HG03039 (cell line): ENCODE data around the gene ADA.
"Not testable (repeated sequence)": the region's sequence is repeated elsewhere in the genome, so short reads cannot be mapped to it uniquely, and the experiment has no call there.

Source experiments
- ATAC-seq: cut with Tn5 transposase; IDR thresholded peaks from one replicate; pipeline ENCODE4 v1.9.1; 2021; ENCODE audit warnings: mild to moderate bottlenecking, moderate library complexity; ENCODE audit not compliant: unreplicated experiment

Gene ADA

GRCh38 chr20:44678990-44679611 lies 27.6 kb upstream of the ADA start:
- no peak for ATAC-seq

- ATAC-seq = no peak
These were observed 26.7 kb upstream of the ADA start for GRCh38 chr20:44678242-44678641.

- ATAC-seq = not testable (repeated sequence)
These were observed 20.9 kb upstream of the ADA start for GRCh38 chr20:44672318-44672902.

- not testable (repeated sequence) for ATAC-seq
These were observed 20.0 kb upstream of the ADA start for GRCh38 chr20:44671541-44671940.

GRCh38 chr20:44670851-44671250 lies 19.4 kb upstream of the ADA start:
- ATAC-seq = not testable (repeated sequence)

GRCh38 chr20:44666066-44666465 lies 14.6 kb upstream of the ADA start:
- no peak for ATAC-seq

GRCh38 chr20:44664131-44664530 lies 12.6 kb upstream of the ADA start:
- ATAC-seq = no peak

- no peak for ATAC-seq
These were observed 10.8 kb upstream of the ADA start for GRCh38 chr20:44662261-44662660.

- no peak for ATAC-seq
These were observed 9.1 kb upstream of the ADA start for GRCh38 chr20:44660581-44660980.

- no peak for ATAC-seq
These were observed 8.4 kb upstream of the ADA start for GRCh38 chr20:44659931-44660330.

- ATAC-seq = no peak
These were observed 7.3 kb upstream of the ADA start for GRCh38 chr20:44658810-44659209.

GRCh38 chr20:44657875-44658274 lies 6.4 kb upstream of the ADA start:
- ATAC-seq = no peak

GRCh38 chr20:44656448-44656847 lies 4.9 kb upstream of the ADA start:
- no peak for ATAC-seq

- not testable (repeated sequence) for ATAC-seq
These were observed 2.7 kb upstream of the ADA start for GRCh38 chr20:44654210-44654609.

- no peak for ATAC-seq
These were observed 2.0 kb upstream of the ADA start for GRCh38 chr20:44653546-44653945.

- ATAC-seq = no peak
These were observed 140 bp downstream of the ADA start for GRCh38 chr20:44651434-44651683.

- ATAC-seq = no peak
These were observed 597 bp downstream of the ADA start for GRCh38 chr20:44650771-44651433.

- ATAC-seq = no peak
These were observed 1.5 kb downstream of the ADA start for GRCh38 chr20:44649976-44650375.

GRCh38 chr20:44649126-44649525 lies 2.4 kb downstream of the ADA start:
- ATAC-seq = no peak

- ATAC-seq = no peak
These were observed 2.9 kb downstream of the ADA start for GRCh38 chr20:44648579-44648978.

GRCh38 chr20:44648068-44648467 lies 3.4 kb downstream of the ADA start:
- no peak for ATAC-seq

GRCh38 chr20:44646641-44647274 lies 4.7 kb downstream of the ADA start:
- peak; percentile 31 for ATAC-seq
